ENCODE measurements around the gene NPFF.

DNA sequence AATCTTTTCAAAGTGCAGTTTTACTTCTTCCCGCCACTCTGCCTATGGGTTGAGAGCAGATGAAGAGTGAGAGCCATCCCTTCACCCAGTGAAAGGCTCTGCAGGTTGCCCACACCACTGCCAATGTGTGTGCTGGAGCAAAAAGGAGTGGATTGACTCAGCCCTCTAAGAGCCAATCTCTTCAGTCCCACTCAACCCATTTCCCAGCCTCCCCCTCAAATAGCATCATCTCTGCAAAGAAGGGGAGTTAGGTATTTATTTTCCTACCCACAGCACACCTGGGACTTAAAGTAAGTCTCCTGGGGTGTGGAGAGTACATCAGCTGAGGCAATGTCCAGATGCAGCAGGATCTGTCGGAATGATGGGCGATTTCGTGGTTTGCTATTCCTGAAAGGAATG, 23.3 kb downstream of the NPFF start:
- TF ChIP-seq, protein P1, sequence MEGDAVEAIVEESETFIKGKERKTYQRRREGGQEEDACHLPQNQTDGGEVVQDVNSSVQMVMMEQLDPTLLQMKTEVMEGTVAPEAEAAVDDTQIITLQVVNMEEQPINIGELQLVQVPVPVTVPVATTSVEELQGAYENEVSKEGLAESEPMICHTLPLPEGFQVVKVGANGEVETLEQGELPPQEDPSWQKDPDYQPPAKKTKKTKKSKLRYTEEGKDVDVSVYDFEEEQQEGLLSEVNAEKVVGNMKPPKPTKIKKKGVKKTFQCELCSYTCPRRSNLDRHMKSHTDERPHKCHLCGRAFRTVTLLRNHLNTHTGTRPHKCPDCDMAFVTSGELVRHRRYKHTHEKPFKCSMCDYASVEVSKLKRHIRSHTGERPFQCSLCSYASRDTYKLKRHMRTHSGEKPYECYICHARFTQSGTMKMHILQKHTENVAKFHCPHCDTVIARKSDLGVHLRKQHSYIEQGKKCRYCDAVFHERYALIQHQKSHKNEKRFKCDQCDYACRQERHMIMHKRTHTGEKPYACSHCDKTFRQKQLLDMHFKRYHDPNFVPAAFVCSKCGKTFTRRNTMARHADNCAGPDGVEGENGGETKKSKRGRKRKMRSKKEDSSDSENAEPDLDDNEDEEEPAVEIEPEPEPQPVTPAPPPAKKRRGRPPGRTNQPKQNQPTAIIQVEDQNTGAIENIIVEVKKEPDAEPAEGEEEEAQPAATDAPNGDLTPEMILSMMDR (IDR thresholded peaks at IDR 0.05) = no peak
- TF ChIP-seq POLR2A (IDR thresholded peaks at IDR 0.05) = no peak
